ENCODE measurements around the gene SORBS1.

The SORBS1 gene

DNA sequence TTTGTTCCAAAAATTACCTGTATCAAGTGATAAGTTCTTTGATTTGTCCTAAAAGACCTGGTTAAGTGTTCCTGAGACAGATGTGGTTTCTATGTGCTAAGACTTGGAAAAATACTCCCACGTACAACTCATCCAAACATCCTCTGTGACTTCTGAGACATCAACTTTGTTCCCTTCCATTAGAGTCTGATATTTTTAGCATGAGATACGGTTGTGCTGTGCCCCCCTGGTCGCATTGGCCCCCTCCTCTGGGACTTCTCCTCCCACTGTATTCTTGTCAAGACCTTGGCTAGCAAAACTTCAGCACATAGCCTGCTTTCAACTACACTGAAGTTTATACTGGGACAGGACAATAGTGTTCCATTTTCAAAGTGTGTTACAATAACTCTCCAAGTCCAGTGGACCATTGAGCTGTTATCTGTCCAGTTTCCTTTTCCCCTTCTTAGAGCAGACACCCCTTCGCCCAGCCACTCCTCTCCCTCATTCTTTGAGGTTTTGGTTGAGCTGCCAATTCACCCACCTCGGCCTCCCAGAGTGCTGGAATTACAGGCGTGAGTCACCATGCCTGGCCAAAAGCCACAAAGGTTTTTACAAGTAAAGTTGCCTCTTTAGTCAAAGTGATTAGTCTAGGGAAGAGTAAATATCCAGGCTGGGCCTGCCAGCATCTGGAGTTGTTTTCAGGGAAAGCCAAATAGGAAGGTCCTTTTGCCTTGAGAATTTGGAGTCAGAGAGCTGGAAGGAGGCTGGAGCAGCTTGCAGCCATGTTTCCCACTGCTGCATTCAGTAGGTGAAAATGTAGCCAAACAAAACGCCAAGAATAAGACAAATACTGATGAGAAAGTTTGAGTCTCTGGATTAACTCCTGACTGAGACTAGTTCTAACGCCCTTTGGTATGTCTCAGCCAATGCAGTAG lies 252.5 kb downstream of the SORBS1 start (continued):
- TF ChIP-seq, protein P1, sequence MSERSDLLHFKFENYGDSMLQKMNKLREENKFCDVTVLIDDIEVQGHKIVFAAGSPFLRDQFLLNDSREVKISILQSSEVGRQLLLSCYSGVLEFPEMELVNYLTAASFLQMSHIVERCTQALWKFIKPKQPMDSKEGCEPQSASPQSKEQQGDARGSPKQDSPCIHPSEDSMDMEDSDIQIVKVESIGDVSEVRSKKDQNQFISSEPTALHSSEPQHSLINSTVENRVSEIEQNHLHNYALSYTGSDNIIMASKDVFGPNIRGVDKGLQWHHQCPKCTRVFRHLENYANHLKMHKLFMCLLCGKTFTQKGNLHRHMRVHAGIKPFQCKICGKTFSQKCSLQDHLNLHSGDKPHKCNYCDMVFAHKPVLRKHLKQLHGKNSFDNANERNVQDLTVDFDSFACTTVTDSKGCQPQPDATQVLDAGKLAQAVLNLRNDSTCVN (tag by site-specific recombination; optimal IDR thresholded peaks at IDR 0.05) = no peak
- TF ChIP-seq ZNF394 (tag by site-specific recombination; IDR thresholded peaks at IDR 0.05; ENCODE audit: borderline replicate concordance) (peak; percentile 73; the same call in 1 of the 2 replicates), ZIC2 (tag by site-specific recombination; IDR thresholded peaks at IDR 0.05) (peak; percentile 58), ZNF654 (tag by site-specific recombination; IDR thresholded peaks at IDR 0.05; ENCODE audit: low read depth) (no peak), GLI2 (tag by site-specific recombination; IDR thresholded peaks at IDR 0.05; ENCODE audit: borderline replicate concordance, low read depth) (peak; percentile 52; the same call in 1 of the 2 replicates), MYNN (tag by site-specific recombination; IDR thresholded peaks at IDR 0.05; ENCODE audit: borderline replicate concordance) (no peak), ZNF274 (IDR thresholded peaks at IDR 0.05; ENCODE audit: low read length) (no peak), ZNF274 (tag by site-specific recombination; IDR thresholded peaks at IDR 0.05; ENCODE audit: borderline replicate concordance) (no peak), SCRT1 (tag by site-specific recombination; IDR thresholded peaks at IDR 0.05; ENCODE audit: borderline replicate concordance) (no peak), ZNF10 (tag by site-specific recombination; IDR thresholded peaks at IDR 0.05) (peak; percentile 59; the same call in 1 of the 2 replicates), SCRT2 (tag by site-specific recombination; IDR thresholded peaks at IDR 0.05) (no peak), ZNF37A (tag by site-specific recombination; IDR thresholded peaks at IDR 0.05) (no peak), ZNF350 (tag by site-specific recombination; IDR thresholded peaks at IDR 0.05) (no peak), ZNF423 (tag by site-specific recombination; IDR thresholded peaks at IDR 0.05) (peak; percentile 83), TRIM28 (IDR thresholded peaks at IDR 0.05; ENCODE audit: borderline replicate concordance, low read length) (peak; percentile 75), ZNF416 (tag by site-specific recombination; IDR thresholded peaks at IDR 0.05) (no peak), HOXD13 (CRISPR knock-in tag; IDR thresholded peaks at IDR 0.05; ENCODE audit: borderline replicate concordance) (peak; percentile 31; the same call in 1 of the 2 replicates), ZNF664 (tag by site-specific recombination; IDR thresholded peaks at IDR 0.05) (no peak), KLF7 (tag by site-specific recombination; IDR thresholded peaks at IDR 0.05; ENCODE audit: borderline replicate concordance) (no peak; the same call in 1 of the 2 replicates), SP3 (tag by site-specific recombination; IDR thresholded peaks at IDR 0.05) (no peak), ZNF530 (tag by site-specific recombination; IDR thresholded peaks at IDR 0.05; ENCODE audit: low read depth) (no peak), ZNF292 (tag by site-specific recombination; IDR thresholded peaks at IDR 0.05; ENCODE audit: borderline replicate concordance, low read depth) (no peak), ZNF24 (tag by site-specific recombination; IDR thresholded peaks at IDR 0.05) (0 out of 2 replicates have a peak, but pooled peaks have one; percentile 76), ZNF768 (tag by site-specific recombination; IDR thresholded peaks at IDR 0.05) (no peak), ZNF121 (tag by site-specific recombination; IDR thresholded peaks at IDR 0.05) (no peak), MEIS1 (CRISPR knock-in tag; IDR thresholded peaks at IDR 0.05; ENCODE audit: borderline replicate concordance) (no peak), ZNF155 (tag by site-specific recombination; IDR thresholded peaks at IDR 0.05) (no peak), ZNF211 (tag by site-specific recombination; IDR thresholded peaks at IDR 0.05; ENCODE audit: low read depth) (no peak)
- TF ChIP-seq, protein P2, sequence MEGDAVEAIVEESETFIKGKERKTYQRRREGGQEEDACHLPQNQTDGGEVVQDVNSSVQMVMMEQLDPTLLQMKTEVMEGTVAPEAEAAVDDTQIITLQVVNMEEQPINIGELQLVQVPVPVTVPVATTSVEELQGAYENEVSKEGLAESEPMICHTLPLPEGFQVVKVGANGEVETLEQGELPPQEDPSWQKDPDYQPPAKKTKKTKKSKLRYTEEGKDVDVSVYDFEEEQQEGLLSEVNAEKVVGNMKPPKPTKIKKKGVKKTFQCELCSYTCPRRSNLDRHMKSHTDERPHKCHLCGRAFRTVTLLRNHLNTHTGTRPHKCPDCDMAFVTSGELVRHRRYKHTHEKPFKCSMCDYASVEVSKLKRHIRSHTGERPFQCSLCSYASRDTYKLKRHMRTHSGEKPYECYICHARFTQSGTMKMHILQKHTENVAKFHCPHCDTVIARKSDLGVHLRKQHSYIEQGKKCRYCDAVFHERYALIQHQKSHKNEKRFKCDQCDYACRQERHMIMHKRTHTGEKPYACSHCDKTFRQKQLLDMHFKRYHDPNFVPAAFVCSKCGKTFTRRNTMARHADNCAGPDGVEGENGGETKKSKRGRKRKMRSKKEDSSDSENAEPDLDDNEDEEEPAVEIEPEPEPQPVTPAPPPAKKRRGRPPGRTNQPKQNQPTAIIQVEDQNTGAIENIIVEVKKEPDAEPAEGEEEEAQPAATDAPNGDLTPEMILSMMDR (tag by site-specific recombination; IDR thresholded peaks at IDR 0.05) = no peak
- TF ChIP-seq, protein P3, sequence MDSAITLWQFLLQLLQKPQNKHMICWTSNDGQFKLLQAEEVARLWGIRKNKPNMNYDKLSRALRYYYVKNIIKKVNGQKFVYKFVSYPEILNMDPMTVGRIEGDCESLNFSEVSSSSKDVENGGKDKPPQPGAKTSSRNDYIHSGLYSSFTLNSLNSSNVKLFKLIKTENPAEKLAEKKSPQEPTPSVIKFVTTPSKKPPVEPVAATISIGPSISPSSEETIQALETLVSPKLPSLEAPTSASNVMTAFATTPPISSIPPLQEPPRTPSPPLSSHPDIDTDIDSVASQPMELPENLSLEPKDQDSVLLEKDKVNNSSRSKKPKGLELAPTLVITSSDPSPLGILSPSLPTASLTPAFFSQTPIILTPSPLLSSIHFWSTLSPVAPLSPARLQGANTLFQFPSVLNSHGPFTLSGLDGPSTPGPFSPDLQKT (IDR thresholded peaks at IDR 0.05; ENCODE audit: borderline replicate concordance, low read depth, low read length) = no peak
- TF ChIP-seq, protein P4, sequence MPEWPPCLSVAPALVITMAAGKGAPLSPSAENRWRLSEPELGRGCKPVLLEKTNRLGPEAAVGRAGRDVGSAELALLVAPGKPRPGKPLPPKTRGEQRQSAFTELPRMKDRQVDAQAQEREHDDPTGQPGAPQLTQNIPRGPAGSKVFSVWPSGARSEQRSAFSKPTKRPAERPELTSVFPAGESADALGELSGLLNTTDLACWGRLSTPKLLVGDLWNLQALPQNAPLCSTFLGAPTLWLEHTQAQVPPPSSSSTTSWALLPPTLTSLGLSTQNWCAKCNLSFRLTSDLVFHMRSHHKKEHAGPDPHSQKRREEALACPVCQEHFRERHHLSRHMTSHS (tag by site-specific recombination; IDR thresholded peaks at IDR 0.05) = no peak
- TF ChIP-seq, protein P5, sequence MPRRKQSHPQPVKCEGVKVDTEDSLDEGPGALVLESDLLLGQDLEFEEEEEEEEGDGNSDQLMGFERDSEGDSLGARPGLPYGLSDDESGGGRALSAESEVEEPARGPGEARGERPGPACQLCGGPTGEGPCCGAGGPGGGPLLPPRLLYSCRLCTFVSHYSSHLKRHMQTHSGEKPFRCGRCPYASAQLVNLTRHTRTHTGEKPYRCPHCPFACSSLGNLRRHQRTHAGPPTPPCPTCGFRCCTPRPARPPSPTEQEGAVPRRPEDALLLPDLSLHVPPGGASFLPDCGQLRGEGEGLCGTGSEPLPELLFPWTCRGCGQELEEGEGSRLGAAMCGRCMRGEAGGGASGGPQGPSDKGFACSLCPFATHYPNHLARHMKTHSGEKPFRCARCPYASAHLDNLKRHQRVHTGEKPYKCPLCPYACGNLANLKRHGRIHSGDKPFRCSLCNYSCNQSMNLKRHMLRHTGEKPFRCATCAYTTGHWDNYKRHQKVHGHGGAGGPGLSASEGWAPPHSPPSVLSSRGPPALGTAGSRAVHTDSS (tag by site-specific recombination; IDR thresholded peaks at IDR 0.05) = no peak

Data from HEK293 (cell line).